CD4-positive, alpha-beta T cell treated with Interleukin-10 for 1 hour (primary cell): ENCODE measurements around the gene PCDHGA9.
"Not testable (repeated sequence)": the region's sequence is repeated elsewhere in the genome, so short reads cannot be mapped to it uniquely, and the experiment has no call there.

ENCODE experiments used
- DNase-seq: peaks from one replicate; pipeline ENCODE4 v3.0.0-alpha.2; 2020

Gene PCDHGA9

GRCh38 chr5:141414548-141415274, 12.1 kb downstream of the PCDHGA9 start:
- not testable (repeated sequence) for DNase-seq

DNA sequence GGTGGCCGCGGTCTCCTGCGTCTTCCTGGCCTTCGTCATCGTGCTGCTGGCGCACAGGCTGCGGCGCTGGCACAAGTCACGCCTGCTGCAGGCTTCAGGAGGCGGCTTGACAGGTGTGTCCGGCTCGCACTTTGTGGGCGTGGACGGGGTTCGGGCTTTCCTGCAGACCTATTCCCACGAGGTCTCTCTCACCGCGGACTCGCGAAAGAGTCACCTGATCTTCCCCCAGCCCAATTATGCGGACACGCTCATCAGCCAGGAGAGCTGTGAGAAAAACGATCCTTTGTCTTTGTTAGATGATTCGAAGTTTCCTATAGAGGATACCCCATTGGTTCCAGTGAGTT, 12.7 kb downstream of the PCDHGA9 start:
- DNase-seq, result not testable (repeated sequence)

GRCh38 chr5:141417494-141418172, 15.1 kb downstream of the PCDHGA9 start, which contains the start of gene PCDHGB7:
Gene PCDHGB7, plus strand, starts transcription at chr5:141417677. Its CDS starts 183 bp downstream, at chr5:141417860.
- peak; percentile 46 for DNase-seq

- DNase-seq, result no peak
Observed at GRCh38 chr5:141419074-141419880, 16.7 kb downstream of the PCDHGA9 start.

- DNase-seq, result peak; percentile 52
Observed at GRCh38 chr5:141420855-141421488, 18.4 kb downstream of the PCDHGA9 start, which contains the start of gene PCDHGA11. Gene PCDHGA11, plus strand, starts transcription at chr5:141421051. Its CDS starts 177 bp downstream, at chr5:141421228.

DNA sequence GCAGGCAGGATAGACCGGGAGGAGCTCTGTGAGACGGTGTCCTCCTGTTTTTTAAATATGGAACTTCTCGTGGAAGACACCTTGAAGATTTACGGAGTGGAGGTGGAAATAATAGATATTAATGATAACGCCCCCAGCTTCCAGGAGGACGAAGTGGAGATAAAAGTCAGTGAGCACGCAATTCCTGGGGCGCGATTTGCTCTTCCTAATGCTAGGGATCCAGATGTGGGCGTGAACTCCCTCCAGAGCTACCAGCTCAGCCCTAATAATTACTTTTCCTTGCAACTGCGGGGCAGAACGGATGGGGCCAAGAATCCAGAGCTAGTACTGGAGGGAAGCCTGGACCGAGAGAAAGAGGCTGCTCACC, 18.9 kb downstream of the PCDHGA9 start:
- no peak for DNase-seq

DNA sequence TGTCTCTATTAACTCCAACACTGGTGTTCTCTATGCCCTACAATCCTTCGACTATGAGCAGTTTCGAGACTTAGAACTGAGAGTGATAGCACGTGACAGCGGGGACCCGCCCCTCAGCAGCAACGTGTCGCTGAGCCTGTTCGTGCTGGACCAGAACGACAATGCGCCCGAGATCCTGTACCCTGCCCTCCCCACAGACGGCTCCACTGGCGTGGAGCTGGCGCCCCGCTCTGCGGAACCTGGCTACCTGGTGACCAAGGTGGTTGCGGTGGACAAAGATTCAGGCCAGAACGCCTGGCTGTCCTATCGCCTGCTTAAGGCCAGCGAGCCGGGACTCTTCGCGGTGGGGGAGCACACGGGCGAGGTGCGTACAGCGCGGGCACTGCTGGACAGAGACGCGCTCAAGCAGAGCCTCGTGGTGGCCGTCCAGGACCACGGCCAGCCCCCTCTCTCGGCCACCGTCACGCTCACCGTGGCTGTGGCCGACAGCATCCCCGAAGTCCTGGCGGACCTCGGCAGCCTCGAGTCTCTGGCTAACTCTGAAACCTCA, 20.2 kb downstream of the PCDHGA9 start:
- no peak for DNase-seq

GRCh38 chr5:141427783-141428426, 25.3 kb downstream of the PCDHGA9 start:
- DNase-seq, result no peak

DNA sequence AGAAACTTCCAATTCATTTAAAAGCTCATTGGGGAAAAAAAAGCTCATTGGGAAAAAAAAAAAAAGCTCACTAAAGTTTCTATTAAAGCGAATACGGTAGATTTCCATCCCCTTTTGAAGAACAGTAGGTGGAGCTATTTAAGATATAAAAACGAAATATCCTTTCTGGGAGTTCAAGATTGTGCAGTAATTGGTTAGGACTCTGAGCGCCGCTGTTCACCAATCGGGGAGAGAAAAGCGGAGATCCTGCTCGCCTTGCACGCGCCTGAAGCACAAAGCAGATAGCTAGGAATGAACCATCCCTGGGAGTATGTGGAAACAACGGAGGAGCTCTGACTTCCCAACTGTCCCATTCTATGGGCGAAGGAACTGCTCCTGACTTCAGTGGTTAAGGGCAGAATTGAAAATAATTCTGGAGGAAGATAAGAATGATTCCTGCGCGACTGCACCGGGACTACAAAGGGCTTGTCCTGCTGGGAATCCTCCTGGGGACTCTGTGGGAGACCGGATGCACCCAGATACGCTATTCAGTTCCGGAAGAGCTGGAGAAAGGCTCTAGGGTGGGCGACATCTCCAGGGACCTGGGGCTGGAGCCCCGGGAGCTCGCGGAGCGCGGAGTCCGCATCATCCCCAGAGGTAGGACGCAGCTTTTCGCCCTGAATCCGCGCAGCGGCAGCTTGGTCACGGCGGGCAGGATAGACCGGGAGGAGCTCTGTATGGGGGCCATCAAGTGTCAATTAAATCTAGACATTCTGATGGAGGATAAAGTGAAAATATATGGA, 27.9 kb downstream of the PCDHGA9 start, which contains the start of gene PCDHGA12:
Gene PCDHGA12 (plus strand): TSS at position 176 of the 782 bp plus-strand sequence. CDS start 253 bp downstream, at position 429.
- DNase-seq, result peak; percentile 19

DNA sequence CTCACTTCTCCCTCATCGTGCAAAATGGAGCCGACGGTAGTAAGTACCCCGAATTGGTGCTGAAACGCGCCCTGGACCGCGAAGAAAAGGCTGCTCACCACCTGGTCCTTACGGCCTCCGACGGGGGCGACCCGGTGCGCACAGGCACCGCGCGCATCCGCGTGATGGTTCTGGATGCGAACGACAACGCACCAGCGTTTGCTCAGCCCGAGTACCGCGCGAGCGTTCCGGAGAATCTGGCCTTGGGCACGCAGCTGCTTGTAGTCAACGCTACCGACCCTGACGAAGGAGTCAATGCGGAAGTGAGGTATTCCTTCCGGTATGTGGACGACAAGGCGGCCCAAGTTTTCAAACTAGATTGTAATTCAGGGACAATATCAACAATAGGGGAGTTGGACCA, 28.7 kb downstream of the PCDHGA9 start:
- no peak for DNase-seq

DNA sequence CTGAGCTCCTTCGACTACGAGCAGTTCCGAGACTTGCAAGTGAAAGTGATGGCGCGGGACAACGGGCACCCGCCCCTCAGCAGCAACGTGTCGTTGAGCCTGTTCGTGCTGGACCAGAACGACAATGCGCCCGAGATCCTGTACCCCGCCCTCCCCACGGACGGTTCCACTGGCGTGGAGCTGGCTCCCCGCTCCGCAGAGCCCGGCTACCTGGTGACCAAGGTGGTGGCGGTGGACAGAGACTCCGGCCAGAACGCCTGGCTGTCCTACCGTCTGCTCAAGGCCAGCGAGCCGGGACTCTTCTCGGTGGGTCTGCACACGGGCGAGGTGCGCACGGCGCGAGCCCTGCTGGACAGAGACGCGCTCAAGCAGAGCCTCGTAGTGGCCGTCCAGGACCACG, 29.7 kb downstream of the PCDHGA9 start:
- not testable (repeated sequence) for DNase-seq

DNA sequence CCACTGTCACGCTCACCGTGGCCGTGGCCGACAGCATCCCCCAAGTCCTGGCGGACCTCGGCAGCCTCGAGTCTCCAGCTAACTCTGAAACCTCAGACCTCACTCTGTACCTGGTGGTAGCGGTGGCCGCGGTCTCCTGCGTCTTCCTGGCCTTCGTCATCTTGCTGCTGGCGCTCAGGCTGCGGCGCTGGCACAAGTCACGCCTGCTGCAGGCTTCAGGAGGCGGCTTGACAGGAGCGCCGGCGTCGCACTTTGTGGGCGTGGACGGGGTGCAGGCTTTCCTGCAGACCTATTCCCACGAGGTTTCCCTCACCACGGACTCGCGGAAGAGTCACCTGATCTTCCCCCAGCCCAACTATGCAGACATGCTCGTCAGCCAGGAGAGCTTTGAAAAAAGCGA, 30.1 kb downstream of the PCDHGA9 start:
- DNase-seq, result not testable (repeated sequence)

DNA sequence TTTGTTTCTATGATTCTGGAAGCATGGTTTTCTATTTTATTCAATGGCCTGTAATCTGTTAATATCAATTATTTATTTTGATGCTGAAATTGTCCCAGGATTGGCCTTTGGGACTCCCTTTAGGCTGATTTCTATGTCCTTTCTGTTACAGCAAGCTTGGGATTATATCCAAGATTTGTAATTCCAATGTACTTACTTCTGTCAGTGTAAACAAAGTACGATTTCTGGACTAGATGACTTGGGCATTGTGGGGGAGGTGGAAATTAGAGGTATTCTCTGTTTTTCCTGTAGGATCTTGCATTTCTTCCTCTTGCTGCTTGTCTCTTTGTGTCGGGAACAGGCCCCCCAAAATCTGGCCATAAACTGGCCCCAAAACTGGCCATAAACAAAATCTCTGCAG, 31.4 kb downstream of the PCDHGA9 start:
- DNase-seq, result no peak

- no peak for DNase-seq
Observed at GRCh38 chr5:141437221-141437620, 34.6 kb downstream of the PCDHGA9 start.

GRCh38 chr5:141439411-141440141, 37.0 kb downstream of the PCDHGA9 start:
- no peak for DNase-seq

- DNase-seq, result no peak
Observed at GRCh38 chr5:141440341-141440740, 37.8 kb downstream of the PCDHGA9 start.

DNA sequence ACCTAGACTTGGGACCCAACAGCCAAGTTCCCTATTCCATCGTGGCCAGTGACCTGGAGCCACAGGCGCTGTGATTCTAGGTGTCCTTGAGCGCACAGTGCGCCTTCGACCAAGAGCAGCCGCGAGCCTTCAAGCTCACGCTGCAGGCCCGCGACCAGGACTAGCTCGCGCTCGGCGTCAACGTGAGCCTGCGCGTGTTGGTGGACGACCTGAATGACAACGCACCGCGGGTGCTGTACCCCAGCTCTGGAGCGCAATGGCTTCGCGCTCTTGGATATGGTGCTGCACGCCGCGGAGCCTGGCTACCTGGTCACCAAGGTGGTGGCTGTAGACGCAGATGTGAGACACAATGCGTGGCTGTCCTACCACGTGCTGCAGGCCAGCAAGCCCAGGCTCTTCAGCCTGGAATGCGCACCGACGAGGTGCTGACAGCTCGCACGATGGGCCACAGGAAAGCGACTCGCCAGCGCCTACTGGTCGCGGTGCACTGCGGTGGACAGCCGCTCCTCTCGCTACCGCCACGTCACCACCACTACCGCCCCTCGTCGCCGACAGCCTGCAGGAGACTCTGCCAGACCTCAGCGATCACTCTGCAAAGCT, 39.1 kb downstream of the PCDHGA9 start:
- no peak for DNase-seq
